Fibroblast of lung (primary cell): ENCODE data around the gene NTSR1. TPM values are rescaled to one million over a fixed set of nuclear protein-coding genes. Genes with fewer than 3 reads are reported as not detected.

Source experiments
- DNase-seq, 2 donors: peaks; one replicate each; pipeline versions ENCODE4 v3.0.0 to v3.0.0-alpha.2; 2010; ENCODE audit warnings: low read depth in 2 of 2
- H2AFZ ChIP-seq: 2 replicates; pipeline ENCODE4 v1.5.1; 2012; ENCODE audit warnings: low read length, control low read depth, inconsistent platforms
- H3K27ac ChIP-seq: 2 replicates; pipeline ENCODE4 v1.5.1; 2011; ENCODE audit warnings: low read length, control low read depth; ENCODE audit not compliant: insufficient read depth
- H3K27me3 ChIP-seq: 2 replicates; pipeline ENCODE4 v1.5.1; 2011; ENCODE audit warnings: mild to moderate bottlenecking, low read length; ENCODE audit not compliant: control insufficient read depth, insufficient read depth
- H3K36me3 ChIP-seq: 2 replicates; pipeline ENCODE4 v1.5.1; 2011; ENCODE audit warnings: low read length; ENCODE audit not compliant: control insufficient read depth, insufficient read depth
- H3K4me1 ChIP-seq: 2 replicates; pipeline ENCODE4 v1.5.1; 2011; ENCODE audit warnings: low read length; ENCODE audit not compliant: control insufficient read depth, insufficient read depth; ENCODE audit errors: extremely low read depth
- H3K4me2 ChIP-seq: 2 replicates; pipeline ENCODE4 v1.5.1; 2011; ENCODE audit warnings: low read length, control low read depth; ENCODE audit not compliant: insufficient read depth; ENCODE audit errors: extremely low read depth
- H3K4me3 ChIP-seq, 4 experiments: fragments of 200-600 bp in 1 of 4; sonication (generic) in 1 of 4; replicated peaks in 1 of 4; 2 replicates each; pipeline ENCODE4 v1.5.1; 2011 to 2016; ENCODE audit warnings: low read length in 4 of 4, low read depth in 3 of 4, mild to moderate bottlenecking in 3 of 4, control low read depth in 2 of 4, inconsistent platforms in 1 of 4, mixed read lengths in 1 of 4; ENCODE audit not compliant: insufficient read depth in 1 of 4; ENCODE audit errors: control extremely low read depth in 1 of 4
- H3K79me2 ChIP-seq: 2 replicates; pipeline ENCODE4 v1.5.1; 2012; ENCODE audit warnings: mild to moderate bottlenecking, low read length, inconsistent platforms; ENCODE audit not compliant: control insufficient read depth, insufficient read depth
- H3K9ac ChIP-seq: 2 replicates; pipeline ENCODE4 v1.5.1; 2011; ENCODE audit warnings: mild to moderate bottlenecking, low read length, control low read depth; ENCODE audit not compliant: insufficient read depth
- H3K9me3 ChIP-seq: 2 replicates; pipeline ENCODE4 v1.5.1; 2012; ENCODE audit warnings: low read depth, low read length; ENCODE audit not compliant: control insufficient read depth, insufficient read depth
- H4K20me1 ChIP-seq: 2 replicates; pipeline ENCODE4 v1.5.1; 2011; ENCODE audit warnings: low read length; ENCODE audit not compliant: control insufficient read depth, insufficient read depth; ENCODE audit errors: extremely low read depth
- EZH2 ChIP-seq: IDR thresholded peaks from 2 replicates; pipeline ENCODE4 v1.5.1; 2012; ENCODE audit warnings: low read length, control low read depth, mild to moderate bottlenecking; ENCODE audit errors: missing control alignments
- polyA plus RNA-seq, 2 donors: library from polyadenylated mRNA; depleted of rRNA in 1 of 2; stranded (reverse) in 1 of 2; unstranded in 1 of 2; fragments of >200 nt; gene quantifications; 2 replicates each; pipeline ENCODE4 v1.2.1, GENCODE V29; 2011 to 2012; ENCODE audit warnings: missing spikeins in 1 of 2
- total RNA-seq: library from RNA; depleted of rRNA; stranded (reverse); fragments of >200 nt; gene quantifications from 2 replicates; pipeline ENCODE4 v1.2.1, GENCODE V29; 2014
- TF ChIP-seq, protein P1 (sequence below), 2 donors: IDR thresholded peaks in 1 of 2; conservative IDR thresholded peaks in 1 of 2; 1 replicate in 1 of 2; 2 replicates in 1 of 2; pipeline ENCODE4 v1.5.1; 2011 to 2012; ENCODE audit warnings: low read length in 2 of 2, control low read depth in 1 of 2, inconsistent platforms in 1 of 2, low read depth in 1 of 2, mild to moderate bottlenecking in 1 of 2

The NTSR1 gene
- total and polyA plus RNA-seq, 2 donors (not counting 1 experiment from before 2014, with no cell fraction given): 0.05 to 0.33 TPM

GRCh38 chr20:62742550-62742949 lies 33.9 kb downstream of the NTSR1 start:
- Histone ChIP-seq H3K9ac (no peak overlapping the region), H3K4me2 (no peak overlapping the region), H3K79me2 (no peaks in the 10 kb centered on the region), H4K20me1 (no peaks in the 10 kb centered on the region), H3K4me1 (peaks cover 14% of the 10 kb centered on the region), H3K4me3 (no peak overlapping the region), H3K27me3 (no peaks in the 10 kb centered on the region), H3K36me3 (no peaks in the 10 kb centered on the region), H3K27ac (no peak overlapping the region), H2AFZ (no peak overlapping the region), H3K9me3 (no peaks in the 10 kb centered on the region)
- no peak for DNase-seq
- TF ChIP-seq EZH2: no peak
- TF ChIP-seq, protein P1, sequence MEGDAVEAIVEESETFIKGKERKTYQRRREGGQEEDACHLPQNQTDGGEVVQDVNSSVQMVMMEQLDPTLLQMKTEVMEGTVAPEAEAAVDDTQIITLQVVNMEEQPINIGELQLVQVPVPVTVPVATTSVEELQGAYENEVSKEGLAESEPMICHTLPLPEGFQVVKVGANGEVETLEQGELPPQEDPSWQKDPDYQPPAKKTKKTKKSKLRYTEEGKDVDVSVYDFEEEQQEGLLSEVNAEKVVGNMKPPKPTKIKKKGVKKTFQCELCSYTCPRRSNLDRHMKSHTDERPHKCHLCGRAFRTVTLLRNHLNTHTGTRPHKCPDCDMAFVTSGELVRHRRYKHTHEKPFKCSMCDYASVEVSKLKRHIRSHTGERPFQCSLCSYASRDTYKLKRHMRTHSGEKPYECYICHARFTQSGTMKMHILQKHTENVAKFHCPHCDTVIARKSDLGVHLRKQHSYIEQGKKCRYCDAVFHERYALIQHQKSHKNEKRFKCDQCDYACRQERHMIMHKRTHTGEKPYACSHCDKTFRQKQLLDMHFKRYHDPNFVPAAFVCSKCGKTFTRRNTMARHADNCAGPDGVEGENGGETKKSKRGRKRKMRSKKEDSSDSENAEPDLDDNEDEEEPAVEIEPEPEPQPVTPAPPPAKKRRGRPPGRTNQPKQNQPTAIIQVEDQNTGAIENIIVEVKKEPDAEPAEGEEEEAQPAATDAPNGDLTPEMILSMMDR (conservative IDR thresholded peaks at IDR 0.05 in 1 of 2, IDR thresholded peaks at IDR 0.05 in 1 of 2; ENCODE audit: low read depth in 1 of 2, low read length in 2 of 2): no peak

- no peak for DNase-seq
- Histone ChIP-seq H3K4me1 (peaks cover 14% of the 10 kb centered on the region), H3K79me2 (no peaks in the 10 kb centered on the region), H3K4me2 (no peak overlapping the region), H3K27ac (no peak overlapping the region), H3K27me3 (no peaks in the 10 kb centered on the region), H3K36me3 (no peaks in the 10 kb centered on the region), H3K9me3 (no peaks in the 10 kb centered on the region), H2AFZ (no peak overlapping the region), H3K9ac (no peak overlapping the region), H3K4me3 (no peak overlapping the region), H4K20me1 (no peaks in the 10 kb centered on the region)
- TF ChIP-seq, protein P1 (conservative IDR thresholded peaks at IDR 0.05 in 1 of 2, IDR thresholded peaks at IDR 0.05 in 1 of 2; ENCODE audit: low read depth in 1 of 2, low read length in 2 of 2): no peak
- no peak for TF ChIP-seq EZH2
Measured at GRCh38 chr20:62742979-62743776, 34.5 kb downstream of the NTSR1 start.

DNA sequence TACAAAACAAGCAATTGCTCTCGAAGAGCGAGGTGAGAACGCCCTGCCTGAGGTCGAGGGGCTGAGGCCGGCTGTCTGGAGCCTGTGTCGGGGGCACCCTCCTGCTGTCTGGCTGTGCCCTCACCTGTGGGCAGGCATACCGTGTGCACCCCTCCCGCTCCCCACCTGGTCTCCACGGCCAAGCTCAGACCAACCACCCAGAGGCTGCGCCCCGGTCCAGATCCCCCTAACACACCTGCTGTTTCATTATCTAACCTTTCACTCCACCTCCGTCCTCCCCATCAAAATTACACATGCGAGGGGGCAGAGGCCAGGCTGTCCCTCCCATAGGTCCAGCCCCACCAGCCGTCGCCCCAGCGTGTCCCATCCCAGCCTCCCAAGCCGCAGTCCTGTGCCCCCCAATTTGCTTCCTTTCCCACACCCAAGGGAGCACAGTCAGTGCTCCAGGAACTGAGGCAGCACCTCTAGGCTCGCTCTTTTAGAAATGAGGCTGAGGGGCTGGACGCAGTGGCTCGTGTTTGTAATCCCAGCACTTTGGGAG lies 35.2 kb downstream of the NTSR1 start:
- no peaks in the 10 kb centered on the region for H3K79me2 ChIP-seq
- H3K4me1 ChIP-seq: peaks cover 12% of the 10 kb centered on the region
- no peak overlapping the region for H3K4me3 ChIP-seq
- no peak overlapping the region for H3K27ac ChIP-seq
- no peak for DNase-seq
- H3K9ac ChIP-seq: no peak overlapping the region
- TF ChIP-seq EZH2: no peak
- TF ChIP-seq, protein P1 (conservative IDR thresholded peaks at IDR 0.05 in 1 of 2, IDR thresholded peaks at IDR 0.05 in 1 of 2; ENCODE audit: low read depth in 1 of 2, low read length in 2 of 2): no peak
- no peaks in the 10 kb centered on the region for H3K9me3 ChIP-seq
- no peak overlapping the region for H2AFZ ChIP-seq
- H3K4me2 ChIP-seq: no peak overlapping the region
- no peaks in the 10 kb centered on the region for H3K36me3 ChIP-seq
- H3K27me3 ChIP-seq: no peaks in the 10 kb centered on the region
- H4K20me1 ChIP-seq: no peaks in the 10 kb centered on the region
